H9 (cell line): ENCODE results near the gene CEP170B. TPM values are rescaled to one million over a fixed set of nuclear protein-coding genes. Genes with fewer than 3 reads are reported as not detected.

Source experiments
- DNase-seq: peaks from one replicate; pipeline ENCODE4 v3.0.0-alpha.2; 2017
- H2AFZ ChIP-seq: one replicate; pipeline ENCODE4 v1.6.1; 2013; ENCODE audit warnings: mild to moderate bottlenecking, low read length, control low read depth, moderate library complexity
- H2AK5ac ChIP-seq: 2 replicates; pipeline ENCODE4 v1.6.1; 2013; ENCODE audit warnings: low read length, control low read depth, mixed read lengths; ENCODE audit not compliant: insufficient read length
- H2BK120ac ChIP-seq: one replicate; pipeline ENCODE4 v1.6.1; 2013; ENCODE audit warnings: low read depth, mild to moderate bottlenecking, low read length, control low read depth, inconsistent platforms; ENCODE audit not compliant: poor library complexity, severe bottlenecking
- H2BK12ac ChIP-seq: 2 replicates; pipeline ENCODE4 v1.6.1; 2013; ENCODE audit warnings: low read length, control low read depth, mixed read lengths, low read depth; ENCODE audit not compliant: insufficient read length
- H2BK15ac ChIP-seq: 2 replicates; pipeline ENCODE4 v1.6.1; 2013; ENCODE audit warnings: low read depth, low read length, control low read depth
- H2BK20ac ChIP-seq: one replicate; pipeline ENCODE4 v1.6.1; 2013; ENCODE audit warnings: low read depth, mild to moderate bottlenecking, low read length, control low read depth, inconsistent platforms; ENCODE audit not compliant: poor library complexity, severe bottlenecking
- H2BK5ac ChIP-seq: 2 replicates; pipeline ENCODE4 v1.6.1; 2013; ENCODE audit warnings: low read length, control low read depth, mixed read lengths; ENCODE audit not compliant: insufficient read length
- H3K14ac ChIP-seq: 2 replicates; pipeline ENCODE4 v1.6.1; 2013; ENCODE audit warnings: low read length, control low read depth; ENCODE audit not compliant: insufficient read depth
- H3K18ac ChIP-seq: 2 replicates; pipeline ENCODE4 v1.6.1; 2013; ENCODE audit warnings: low read depth, mild to moderate bottlenecking, mixed read lengths, low read length, control low read depth; ENCODE audit not compliant: insufficient read length
- H3K23ac ChIP-seq: 2 replicates; pipeline ENCODE4 v1.6.1; 2013; ENCODE audit warnings: low read length, control low read depth, mixed read lengths, low read depth; ENCODE audit not compliant: insufficient read length
- H3K23me2 ChIP-seq: 2 replicates; pipeline ENCODE4 v1.6.1; 2013; ENCODE audit warnings: low read depth, mild to moderate bottlenecking, mixed read lengths, low read length, control low read depth; ENCODE audit not compliant: insufficient read length, poor library complexity, severe bottlenecking
- H3K27ac ChIP-seq: 2 replicates; pipeline ENCODE4 v1.5.1; 2013; ENCODE audit warnings: low read length, control low read depth, mixed read lengths, low read depth; ENCODE audit not compliant: insufficient read length
- H3K27me3 ChIP-seq: 2 replicates; pipeline ENCODE4 v1.6.1; 2013; ENCODE audit warnings: low read length, control low read depth, inconsistent platforms; ENCODE audit not compliant: insufficient read depth
- H3K4ac ChIP-seq: 2 replicates; pipeline ENCODE4 v1.6.1; 2013; ENCODE audit warnings: low read depth, mild to moderate bottlenecking, control low read depth, inconsistent platforms, low read length, moderate library complexity
- H3K4me1 ChIP-seq: 2 replicates; pipeline ENCODE4 v1.6.1; 2013; ENCODE audit warnings: low read length, control low read depth, inconsistent platforms; ENCODE audit not compliant: insufficient read depth
- H3K4me2 ChIP-seq: 2 replicates; pipeline ENCODE4 v1.6.1; 2013; ENCODE audit warnings: low read length, control low read depth, mixed read lengths; ENCODE audit not compliant: insufficient read length, insufficient read depth
- H3K56ac ChIP-seq: 2 replicates; pipeline ENCODE4 v1.6.1; 2013; ENCODE audit warnings: low read depth, mild to moderate bottlenecking, mixed read lengths, low read length, control low read depth; ENCODE audit not compliant: insufficient read length
- H3K79me1 ChIP-seq: 2 replicates; pipeline ENCODE4 v1.6.1; 2013; ENCODE audit warnings: low read depth, mild to moderate bottlenecking, moderate library complexity, low read length, control low read depth, inconsistent platforms; ENCODE audit not compliant: insufficient read depth, poor library complexity, severe bottlenecking
- H3K79me2 ChIP-seq: 2 replicates; pipeline ENCODE4 v1.6.1; 2013; ENCODE audit warnings: low read length, control low read depth, inconsistent platforms; ENCODE audit not compliant: insufficient read depth
- H3K9ac ChIP-seq: 2 replicates; pipeline ENCODE4 v1.6.1; 2013; ENCODE audit warnings: low read length, control low read depth, mixed read lengths; ENCODE audit not compliant: insufficient read length; ENCODE audit errors: extremely low read depth
- H3K9me3 ChIP-seq: one replicate; pipeline ENCODE4 v1.6.1; 2013; ENCODE audit warnings: low read depth, low read length, inconsistent platforms; ENCODE audit not compliant: control insufficient read depth
- H3T11ph ChIP-seq: one replicate; pipeline ENCODE4 v1.6.1; 2013; ENCODE audit warnings: mild to moderate bottlenecking, low read length, control low read depth, inconsistent platforms
- H4K20me1 ChIP-seq: one replicate; pipeline ENCODE4 v1.6.1; 2013; ENCODE audit not compliant: control insufficient read depth, insufficient read length, insufficient read depth
- H4K5ac ChIP-seq: 2 replicates; pipeline ENCODE4 v1.6.1; 2013; ENCODE audit warnings: low read depth, mild to moderate bottlenecking, mixed read lengths, low read length, control low read depth; ENCODE audit not compliant: insufficient read length
- H4K8ac ChIP-seq: replicated peaks from 2 replicates; pipeline ENCODE4 v1.6.1; 2013; ENCODE audit warnings: low read length, control low read depth, mixed read lengths, low read depth; ENCODE audit not compliant: insufficient read length
- H4K91ac ChIP-seq: 2 replicates; pipeline ENCODE4 v1.6.1; 2013; ENCODE audit warnings: low read depth, mild to moderate bottlenecking, moderate library complexity, mixed read lengths, low read length, control low read depth; ENCODE audit not compliant: insufficient read length
- H3K27ac Mint-ChIP-seq, 3 experiments: 2 replicates in 2 of 3; 3 replicates in 1 of 3; pipeline ENCODE4 v1.8.0; 2020 to 2021; ENCODE audit warnings: mixed read lengths in 3 of 3, mild to moderate bottlenecking in 1 of 3, moderate library complexity in 1 of 3
- H3K27me3 Mint-ChIP-seq: 2 replicates; pipeline ENCODE4 v1.8.0; 2021; ENCODE audit warnings: low read depth, mild to moderate bottlenecking, moderate library complexity, mixed read lengths
- H3K36me3 Mint-ChIP-seq, 3 experiments: 2 replicates in 2 of 3; 3 replicates in 1 of 3; pipeline ENCODE4 v1.8.0; 2020 to 2021; ENCODE audit warnings: low read depth in 3 of 3, mixed read lengths in 3 of 3; ENCODE audit not compliant: insufficient read depth in 1 of 3
- H3K4me1 Mint-ChIP-seq, 2 experiments: 2 replicates each; pipeline ENCODE4 v1.8.0; 2020; ENCODE audit warnings: mixed read lengths in 2 of 2
- H3K4me3 Mint-ChIP-seq, 2 experiments: 2 replicates in 1 of 2; 3 replicates in 1 of 2; pipeline ENCODE4 v1.8.0; 2020 to 2021; ENCODE audit warnings: mild to moderate bottlenecking in 2 of 2, mixed read lengths in 2 of 2, moderate library complexity in 1 of 2
- H3K9me3 Mint-ChIP-seq, 2 experiments: 2 replicates in 1 of 2; 3 replicates in 1 of 2; pipeline ENCODE4 v1.8.0; 2020; ENCODE audit warnings: mild to moderate bottlenecking in 2 of 2, mixed read lengths in 2 of 2, moderate library complexity in 1 of 2
- CTCF ChIP-seq: fragments of 200-600 bp; sonication (generic); conservative IDR thresholded peaks from 3 replicates; pipeline ENCODE4 v1.8.0; 2021; ENCODE audit warnings: antibody characterized with exemption, mild to moderate bottlenecking
- WGBS: extraction: QIAGEN DNeasy Blood & Tissue Kit; methylation state at CpG from one replicate; pipeline ENCODE4 v1.1.7; 2013; ENCODE audit warnings: missing lambda C conversion rate, low lambda C conversion rate, mixed read lengths; ENCODE audit not compliant: insufficient read length; ENCODE audit errors: extremely low coverage; 5-methylcytosine and 5-hydroxymethylcytosine counted together
- total RNA-seq: library from RNA; stranded (reverse); gene quantifications from 2 replicates; pipeline ENCODE4 v1.2.1, GENCODE V29; 2021

Gene CEP170B
- total RNA-seq, 1 experiment from 2014 or later, result 28.8 TPM

GRCh38 chr14:104875811-104876210, 10.7 kb downstream of the CEP170B start:
- Histone ChIP-seq H4K91ac (no peak overlapping the region), H3K27me3 (no peaks in the 10 kb centered on the region), H2BK15ac (no peak overlapping the region), H4K20me1 (no peaks in the 10 kb centered on the region), H3K27ac (no peak overlapping the region), H3K4ac (no peak overlapping the region), H3K56ac (no peak overlapping the region), H3K9ac (no peak overlapping the region), H2BK20ac (no peak overlapping the region), H2BK120ac (no peak overlapping the region), H3K23ac (no peak overlapping the region), H3K9me3 (no peaks in the 10 kb centered on the region), H3K4me2 (no peak overlapping the region), H2AK5ac (no peak overlapping the region), H3K18ac (no peak overlapping the region), H3K79me2 (peaks cover 3% of the 10 kb centered on the region; the same call in 1 of the 2 replicates), H3K4me1 (no peaks in the 10 kb centered on the region; the same call in 1 of the 2 replicates), H3K14ac (peak overlapping the region; percentile 39; the same call in 1 of the 2 replicates), H2AFZ (no peak overlapping the region), H4K5ac (no peak overlapping the region), H3K23me2 (peaks cover 4% of the 10 kb centered on the region), H3T11ph (no peak overlapping the region), H2BK5ac (no peak overlapping the region), H4K8ac (no peak overlapping the region), H2BK12ac (no peak overlapping the region), H3K79me1 (no peaks in the 10 kb centered on the region)
- Mint-ChIP-seq H3K36me3 (peaks cover 2 to 12% (median 11%) of the 10 kb centered on the region in 3 experiments; a peak in 5 of 7 replicates), H3K9me3 (no peaks in the 10 kb centered on the region; a peak in 2 of 5 replicates), H3K27me3 (no peaks in the 10 kb centered on the region), H3K27ac (peak overlapping the region in 1 of 3 experiments; percentile 44; a peak in 2 of 7 replicates), H3K4me3 (no peak overlapping the region; a peak in 1 of 5 replicates), H3K4me1 (peaks cover 10 to 26% of the 10 kb centered on the region in 2 experiments)
- no peak for DNase-seq
- TF ChIP-seq CTCF, result no peak
- no CpG with 5 or more reads among the region's 8 CpGs for WGBS
